KMS-11 (cell line): ENCODE data around the gene ALOXE3.

ENCODE experiments used
- H2AFZ ChIP-seq: fragments of 200-600 bp; sonication (generic); 2 replicates; pipeline ENCODE4 v1.6.1; 2016; ENCODE audit warnings: antibody characterized with exemption, mixed run types, low read depth
- H3K27ac ChIP-seq: fragments of 200-600 bp; sonication (generic); 2 replicates; pipeline ENCODE4 v1.6.1; 2016; ENCODE audit warnings: mild to moderate bottlenecking, mixed run types
- H3K27me3 ChIP-seq: fragments of 200-600 bp; sonication (generic); 2 replicates; pipeline ENCODE4 v1.6.1; 2017; ENCODE audit warnings: mild to moderate bottlenecking, low read depth, mixed run types, moderate library complexity; ENCODE audit not compliant: insufficient read depth
- H3K36me3 ChIP-seq: fragments of 200-600 bp; sonication (generic); 2 replicates; pipeline ENCODE4 v1.6.1; 2017; ENCODE audit warnings: mild to moderate bottlenecking, mixed run types; ENCODE audit not compliant: insufficient read depth
- H3K4me1 ChIP-seq: fragments of 200-600 bp; sonication (generic); 2 replicates; pipeline ENCODE4 v1.6.1; 2016; ENCODE audit warnings: mild to moderate bottlenecking, low read depth, mixed run types; ENCODE audit not compliant: poor library complexity, severe bottlenecking
- H3K4me2 ChIP-seq: fragments of 200-600 bp; sonication (generic); 2 replicates; pipeline ENCODE4 v1.7.0; 2016; ENCODE audit warnings: mild to moderate bottlenecking, mixed run types
- H3K4me3 ChIP-seq: fragments of 200-600 bp; sonication (generic); IDR thresholded peaks from 2 replicates; pipeline ENCODE4 v1.6.1; 2017; ENCODE audit warnings: low read depth, low read length, mixed read lengths; ENCODE audit not compliant: insufficient read depth
- H3K79me2 ChIP-seq: fragments of 200-600 bp; sonication (generic); 2 replicates; pipeline ENCODE4 v1.6.1; 2016; ENCODE audit warnings: low read depth, mixed run types; ENCODE audit not compliant: insufficient read depth
- H3K9ac ChIP-seq: fragments of 200-600 bp; sonication (generic); 2 replicates; pipeline ENCODE4 v1.6.1; 2016; ENCODE audit warnings: mild to moderate bottlenecking, mixed run types
- H4K20me1 ChIP-seq: fragments of 200-600 bp; sonication (generic); 2 replicates; pipeline ENCODE4 v1.6.1; 2016; ENCODE audit warnings: mild to moderate bottlenecking, mixed run types; ENCODE audit not compliant: insufficient read depth
- TF ChIP-seq, protein P1 (sequence below): fragments of 200-600 bp; sonication (generic); conservative IDR thresholded peaks from 2 replicates; pipeline ENCODE4 v1.6.1; 2017; ENCODE audit warnings: low read depth, mild to moderate bottlenecking, antibody characterized with exemption, low read length, moderate library complexity, mixed read lengths

The ALOXE3 gene

GRCh38 chr17:8144401-8145231 is 26.3 kb upstream of the ALOXE3 start:
- no peak overlapping the region for H3K4me3 ChIP-seq
- no peak overlapping the region for H2AFZ ChIP-seq
- no peak overlapping the region for H3K9ac ChIP-seq
- no peaks in the 10 kb centered on the region for H4K20me1 ChIP-seq
- no peak overlapping the region for H3K27ac ChIP-seq
- no peaks in the 10 kb centered on the region for H3K36me3 ChIP-seq
- H3K4me1 ChIP-seq = no peaks in the 10 kb centered on the region
- H3K79me2 ChIP-seq = no peaks in the 10 kb centered on the region
- no peak overlapping the region for H3K4me2 ChIP-seq
- H3K27me3 ChIP-seq = no peaks in the 10 kb centered on the region
- TF ChIP-seq, protein P1, sequence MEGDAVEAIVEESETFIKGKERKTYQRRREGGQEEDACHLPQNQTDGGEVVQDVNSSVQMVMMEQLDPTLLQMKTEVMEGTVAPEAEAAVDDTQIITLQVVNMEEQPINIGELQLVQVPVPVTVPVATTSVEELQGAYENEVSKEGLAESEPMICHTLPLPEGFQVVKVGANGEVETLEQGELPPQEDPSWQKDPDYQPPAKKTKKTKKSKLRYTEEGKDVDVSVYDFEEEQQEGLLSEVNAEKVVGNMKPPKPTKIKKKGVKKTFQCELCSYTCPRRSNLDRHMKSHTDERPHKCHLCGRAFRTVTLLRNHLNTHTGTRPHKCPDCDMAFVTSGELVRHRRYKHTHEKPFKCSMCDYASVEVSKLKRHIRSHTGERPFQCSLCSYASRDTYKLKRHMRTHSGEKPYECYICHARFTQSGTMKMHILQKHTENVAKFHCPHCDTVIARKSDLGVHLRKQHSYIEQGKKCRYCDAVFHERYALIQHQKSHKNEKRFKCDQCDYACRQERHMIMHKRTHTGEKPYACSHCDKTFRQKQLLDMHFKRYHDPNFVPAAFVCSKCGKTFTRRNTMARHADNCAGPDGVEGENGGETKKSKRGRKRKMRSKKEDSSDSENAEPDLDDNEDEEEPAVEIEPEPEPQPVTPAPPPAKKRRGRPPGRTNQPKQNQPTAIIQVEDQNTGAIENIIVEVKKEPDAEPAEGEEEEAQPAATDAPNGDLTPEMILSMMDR = no peak

DNA sequence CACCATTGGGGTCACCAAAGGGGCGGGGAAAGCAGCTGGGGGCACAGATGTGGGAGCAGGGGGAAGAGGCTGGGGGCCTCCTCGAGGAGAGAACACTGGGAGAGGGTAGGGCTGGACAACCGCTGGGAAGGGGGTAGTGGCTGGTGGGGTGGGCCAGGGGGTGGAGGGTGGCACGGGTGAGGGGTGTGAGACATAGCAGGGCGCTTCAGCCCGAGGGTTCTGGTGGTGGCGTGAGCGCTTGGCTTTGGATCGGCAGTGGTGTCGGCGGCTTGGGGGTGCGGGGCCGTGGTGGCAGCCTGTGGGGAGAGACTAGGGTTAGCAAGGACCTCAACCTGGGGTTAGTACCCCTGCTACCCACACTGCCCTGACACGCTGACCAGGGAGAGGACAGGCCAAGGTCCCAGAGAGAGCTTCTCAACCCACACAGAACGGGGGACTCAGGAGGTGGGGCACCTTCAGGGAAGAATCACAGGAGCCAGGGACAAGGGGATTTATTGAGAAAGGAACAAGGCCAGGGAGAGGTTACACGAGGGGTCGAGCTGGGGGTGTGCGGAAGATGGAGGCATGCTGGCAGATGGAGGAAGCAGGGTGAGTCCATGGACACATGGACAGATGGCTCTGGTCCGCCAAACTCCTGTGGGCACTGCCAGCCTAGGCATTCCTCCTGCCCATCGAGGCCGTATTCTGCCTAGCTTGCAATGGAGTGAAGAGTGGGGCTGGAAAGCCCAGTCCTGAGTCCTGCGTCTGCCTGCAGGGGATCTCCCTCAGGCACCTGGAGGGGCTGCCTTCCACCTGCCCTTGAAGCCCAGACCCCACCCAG is 25.5 kb upstream of the ALOXE3 start:
- H3K9ac ChIP-seq = no peak overlapping the region
- no peaks in the 10 kb centered on the region for H3K4me1 ChIP-seq
- H3K27me3 ChIP-seq = no peaks in the 10 kb centered on the region
- no peak overlapping the region for H3K27ac ChIP-seq
- no peak overlapping the region for H2AFZ ChIP-seq
- H3K79me2 ChIP-seq = no peaks in the 10 kb centered on the region
- H4K20me1 ChIP-seq = no peaks in the 10 kb centered on the region
- H3K4me3 ChIP-seq = no peak overlapping the region
- TF ChIP-seq, protein P1 = no peak
- no peak overlapping the region for H3K4me2 ChIP-seq
- no peaks in the 10 kb centered on the region for H3K36me3 ChIP-seq

GRCh38 chr17:8142887-8143580 is 24.7 kb upstream of the ALOXE3 start:
- H3K4me2 ChIP-seq = no peak overlapping the region
- no peak overlapping the region for H3K9ac ChIP-seq
- no peak overlapping the region for H2AFZ ChIP-seq
- TF ChIP-seq, protein P1 = no peak
- no peaks in the 10 kb centered on the region for H4K20me1 ChIP-seq
- no peaks in the 10 kb centered on the region for H3K79me2 ChIP-seq
- H3K36me3 ChIP-seq = no peaks in the 10 kb centered on the region
- no peaks in the 10 kb centered on the region for H3K4me1 ChIP-seq
- H3K4me3 ChIP-seq = no peak overlapping the region
- H3K27ac ChIP-seq = no peak overlapping the region
- H3K27me3 ChIP-seq = no peaks in the 10 kb centered on the region

DNA sequence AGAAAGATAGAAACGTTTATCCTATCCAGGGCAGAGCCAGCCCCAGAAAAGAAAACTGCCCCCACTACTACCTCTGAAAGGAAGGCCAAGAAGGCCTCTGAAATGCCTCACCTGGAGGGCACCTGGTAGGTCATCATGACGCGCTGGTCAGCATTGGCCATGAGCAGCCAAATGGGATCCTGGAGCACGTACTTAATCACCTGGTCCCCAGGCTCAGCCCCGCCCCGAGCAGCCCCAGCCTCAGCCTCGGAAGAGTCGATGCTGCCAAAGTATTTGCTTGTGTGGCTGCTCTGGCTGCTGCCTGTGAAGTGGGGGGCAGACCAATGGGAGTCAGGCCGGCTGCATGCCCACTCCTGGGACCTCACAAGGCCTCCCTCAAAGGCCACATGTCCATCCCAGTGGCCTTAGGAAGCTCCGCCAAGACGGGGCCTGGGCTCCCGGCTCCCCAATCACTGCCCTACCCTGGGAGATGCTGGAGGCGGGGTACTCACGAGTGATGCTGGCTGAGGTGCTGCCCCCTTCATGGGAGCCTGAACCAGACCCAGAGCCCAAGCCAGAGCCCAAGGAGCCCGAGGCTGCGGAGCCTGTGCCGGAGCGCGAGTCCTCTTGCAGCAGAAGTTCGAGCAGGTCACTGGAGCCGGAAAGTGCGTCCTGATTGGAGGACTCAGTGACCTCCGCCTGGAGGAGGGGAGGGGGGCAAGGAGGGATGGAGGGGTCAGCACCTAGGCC is 24.0 kb upstream of the ALOXE3 start:
- no peak overlapping the region for H3K9ac ChIP-seq
- no peaks in the 10 kb centered on the region for H3K36me3 ChIP-seq
- TF ChIP-seq, protein P1 = no peak

More for the DNA sequence above, 24.0 kb upstream of the ALOXE3 start:
- no peak overlapping the region for H3K27ac ChIP-seq
- H3K4me2 ChIP-seq = no peak overlapping the region
- no peak overlapping the region for H2AFZ ChIP-seq
- no peaks in the 10 kb centered on the region for H4K20me1 ChIP-seq
- H3K79me2 ChIP-seq = no peaks in the 10 kb centered on the region
- H3K4me3 ChIP-seq = no peak overlapping the region
- no peaks in the 10 kb centered on the region for H3K27me3 ChIP-seq
- H3K4me1 ChIP-seq = no peaks in the 10 kb centered on the region
